H1 (cell line): ENCODE results near the gene TP53BP1. TPM values are rescaled to one million over a fixed set of nuclear protein-coding genes. Genes with fewer than 3 reads are reported as not detected.

ENCODE experiments used
- ATF2 ChIP-seq: IDR thresholded peaks from 2 replicates; pipeline ENCODE4 v1.6.1; 2012; ENCODE audit warnings: low read length, inconsistent platforms
- CTBP2 ChIP-seq: IDR thresholded peaks from 2 replicates; pipeline ENCODE4 v1.7.0; 2011; ENCODE audit warnings: borderline replicate concordance, mild to moderate bottlenecking, moderate library complexity, mixed read lengths, low read length; ENCODE audit not compliant: insufficient read depth, insufficient read length
- E2F6 ChIP-seq: IDR thresholded peaks from 2 replicates; pipeline ENCODE4 v1.6.1; 2012; ENCODE audit warnings: inconsistent platforms
- POLR2AphosphoS5 ChIP-seq: IDR thresholded peaks from 2 replicates; pipeline ENCODE4 v1.6.1; 2011; ENCODE audit warnings: low read depth, low read length
- RAD21 ChIP-seq, 2 experiments: IDR thresholded peaks in 1 of 2; conservative IDR thresholded peaks in 1 of 2; 2 replicates each; pipeline ENCODE4 v1.6.1; 2011; ENCODE audit warnings: low read depth in 2 of 2, low read length in 2 of 2, improper control_type of control experiment in 1 of 2, inconsistent platforms in 1 of 2, mild to moderate bottlenecking in 1 of 2, moderate library complexity in 1 of 2
- RBBP5 ChIP-seq: IDR thresholded peaks from 2 replicates; pipeline ENCODE4 v1.7.1; 2012; ENCODE audit warnings: low read depth, mild to moderate bottlenecking, inconsistent platforms, low read length, moderate library complexity, borderline replicate concordance
- SUZ12 ChIP-seq: fragments of 200-600 bp; sonication (generic); IDR thresholded peaks from 2 replicates; pipeline ENCODE4 v1.6.1; 2012; ENCODE audit warnings: mild to moderate bottlenecking, inconsistent platforms, low read length, moderate library complexity, mixed read lengths
- TBP ChIP-seq: IDR thresholded peaks from 2 replicates; pipeline ENCODE4 v1.6.1; 2011; ENCODE audit warnings: low read depth, low read length, improper control_type of control experiment
- polyA plus RNA-seq, 7 experiments: library from polyadenylated mRNA; depleted of rRNA in 3 of 7; stranded (reverse) in 5 of 7; unstranded in 2 of 7; fragments of >200 nt in 5 of 7; fragments of 200-250 nt in 2 of 7; gene quantifications; 1 replicate in 5 of 7; 2 replicates in 1 of 7; 4 replicates in 1 of 7; pipeline versions ENCODE4 v1.2.1 to v1.2.3, GENCODE V29; 2011 to 2013; ENCODE audit warnings: missing spikeins in 2 of 7, mixed read lengths in 2 of 7
- total RNA-seq: library from RNA; stranded (reverse); fragmentation: NEBNext Ultra II Directional; extraction: Animal tissue kit (Norgen Biotek cat#: 25700); gene quantifications from 2 replicates; pipeline ENCODE4 v1.2.1, GENCODE V29; 2021
- TF ChIP-seq, protein P1 (sequence below): fragments of 300-600 bp; sonication (generic); IDR thresholded peaks from 2 replicates; pipeline ENCODE4 v1.7.1; 2012; ENCODE audit warnings: low read length, moderate library complexity, mild to moderate bottlenecking, inconsistent platforms; ENCODE audit not compliant: insufficient replicate concordance

TP53BP1 gene
- total and polyA plus RNA-seq, 2 of the 8 experiments (the other 6 are each of a cell fraction or from before 2014, with no cell fraction given): 34.1 to 63.6 TPM

GRCh38 chr15:43521419-43521818 lies 28.5 kb upstream of the TP53BP1 start (continued):
- TF ChIP-seq, protein P1, sequence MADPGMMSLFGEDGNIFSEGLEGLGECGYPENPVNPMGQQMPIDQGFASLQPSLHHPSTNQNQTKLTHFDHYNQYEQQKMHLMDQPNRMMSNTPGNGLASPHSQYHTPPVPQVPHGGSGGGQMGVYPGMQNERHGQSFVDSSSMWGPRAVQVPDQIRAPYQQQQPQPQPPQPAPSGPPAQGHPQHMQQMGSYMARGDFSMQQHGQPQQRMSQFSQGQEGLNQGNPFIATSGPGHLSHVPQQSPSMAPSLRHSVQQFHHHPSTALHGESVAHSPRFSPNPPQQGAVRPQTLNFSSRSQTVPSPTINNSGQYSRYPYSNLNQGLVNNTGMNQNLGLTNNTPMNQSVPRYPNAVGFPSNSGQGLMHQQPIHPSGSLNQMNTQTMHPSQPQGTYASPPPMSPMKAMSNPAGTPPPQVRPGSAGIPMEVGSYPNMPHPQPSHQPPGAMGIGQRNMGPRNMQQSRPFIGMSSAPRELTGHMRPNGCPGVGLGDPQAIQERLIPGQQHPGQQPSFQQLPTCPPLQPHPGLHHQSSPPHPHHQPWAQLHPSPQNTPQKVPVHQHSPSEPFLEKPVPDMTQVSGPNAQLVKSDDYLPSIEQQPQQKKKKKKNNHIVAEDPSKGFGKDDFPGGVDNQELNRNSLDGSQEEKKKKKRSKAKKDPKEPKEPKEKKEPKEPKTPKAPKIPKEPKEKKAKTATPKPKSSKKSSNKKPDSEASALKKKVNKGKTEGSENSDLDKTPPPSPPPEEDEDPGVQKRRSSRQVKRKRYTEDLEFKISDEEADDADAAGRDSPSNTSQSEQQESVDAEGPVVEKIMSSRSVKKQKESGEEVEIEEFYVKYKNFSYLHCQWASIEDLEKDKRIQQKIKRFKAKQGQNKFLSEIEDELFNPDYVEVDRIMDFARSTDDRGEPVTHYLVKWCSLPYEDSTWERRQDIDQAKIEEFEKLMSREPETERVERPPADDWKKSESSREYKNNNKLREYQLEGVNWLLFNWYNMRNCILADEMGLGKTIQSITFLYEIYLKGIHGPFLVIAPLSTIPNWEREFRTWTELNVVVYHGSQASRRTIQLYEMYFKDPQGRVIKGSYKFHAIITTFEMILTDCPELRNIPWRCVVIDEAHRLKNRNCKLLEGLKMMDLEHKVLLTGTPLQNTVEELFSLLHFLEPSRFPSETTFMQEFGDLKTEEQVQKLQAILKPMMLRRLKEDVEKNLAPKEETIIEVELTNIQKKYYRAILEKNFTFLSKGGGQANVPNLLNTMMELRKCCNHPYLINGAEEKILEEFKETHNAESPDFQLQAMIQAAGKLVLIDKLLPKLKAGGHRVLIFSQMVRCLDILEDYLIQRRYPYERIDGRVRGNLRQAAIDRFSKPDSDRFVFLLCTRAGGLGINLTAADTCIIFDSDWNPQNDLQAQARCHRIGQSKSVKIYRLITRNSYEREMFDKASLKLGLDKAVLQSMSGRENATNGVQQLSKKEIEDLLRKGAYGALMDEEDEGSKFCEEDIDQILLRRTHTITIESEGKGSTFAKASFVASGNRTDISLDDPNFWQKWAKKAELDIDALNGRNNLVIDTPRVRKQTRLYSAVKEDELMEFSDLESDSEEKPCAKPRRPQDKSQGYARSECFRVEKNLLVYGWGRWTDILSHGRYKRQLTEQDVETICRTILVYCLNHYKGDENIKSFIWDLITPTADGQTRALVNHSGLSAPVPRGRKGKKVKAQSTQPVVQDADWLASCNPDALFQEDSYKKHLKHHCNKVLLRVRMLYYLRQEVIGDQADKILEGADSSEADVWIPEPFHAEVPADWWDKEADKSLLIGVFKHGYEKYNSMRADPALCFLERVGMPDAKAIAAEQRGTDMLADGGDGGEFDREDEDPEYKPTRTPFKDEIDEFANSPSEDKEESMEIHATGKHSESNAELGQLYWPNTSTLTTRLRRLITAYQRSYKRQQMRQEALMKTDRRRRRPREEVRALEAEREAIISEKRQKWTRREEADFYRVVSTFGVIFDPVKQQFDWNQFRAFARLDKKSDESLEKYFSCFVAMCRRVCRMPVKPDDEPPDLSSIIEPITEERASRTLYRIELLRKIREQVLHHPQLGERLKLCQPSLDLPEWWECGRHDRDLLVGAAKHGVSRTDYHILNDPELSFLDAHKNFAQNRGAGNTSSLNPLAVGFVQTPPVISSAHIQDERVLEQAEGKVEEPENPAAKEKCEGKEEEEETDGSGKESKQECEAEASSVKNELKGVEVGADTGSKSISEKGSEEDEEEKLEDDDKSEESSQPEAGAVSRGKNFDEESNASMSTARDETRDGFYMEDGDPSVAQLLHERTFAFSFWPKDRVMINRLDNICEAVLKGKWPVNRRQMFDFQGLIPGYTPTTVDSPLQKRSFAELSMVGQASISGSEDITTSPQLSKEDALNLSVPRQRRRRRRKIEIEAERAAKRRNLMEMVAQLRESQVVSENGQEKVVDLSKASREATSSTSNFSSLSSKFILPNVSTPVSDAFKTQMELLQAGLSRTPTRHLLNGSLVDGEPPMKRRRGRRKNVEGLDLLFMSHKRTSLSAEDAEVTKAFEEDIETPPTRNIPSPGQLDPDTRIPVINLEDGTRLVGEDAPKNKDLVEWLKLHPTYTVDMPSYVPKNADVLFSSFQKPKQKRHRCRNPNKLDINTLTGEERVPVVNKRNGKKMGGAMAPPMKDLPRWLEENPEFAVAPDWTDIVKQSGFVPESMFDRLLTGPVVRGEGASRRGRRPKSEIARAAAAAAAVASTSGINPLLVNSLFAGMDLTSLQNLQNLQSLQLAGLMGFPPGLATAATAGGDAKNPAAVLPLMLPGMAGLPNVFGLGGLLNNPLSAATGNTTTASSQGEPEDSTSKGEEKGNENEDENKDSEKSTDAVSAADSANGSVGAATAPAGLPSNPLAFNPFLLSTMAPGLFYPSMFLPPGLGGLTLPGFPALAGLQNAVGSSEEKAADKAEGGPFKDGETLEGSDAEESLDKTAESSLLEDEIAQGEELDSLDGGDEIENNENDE: no peak
- TF ChIP-seq CTBP2 (no peak), POLR2AphosphoS5 (no peak), E2F6 (no peak), ATF2 (no peak), TBP (no peak), SUZ12 (no peak), RBBP5 (no peak), RAD21 (IDR thresholded peaks at IDR 0.05 in 1 of 2, conservative IDR thresholded peaks at IDR 0.05 in 1 of 2; ENCODE audit: low read depth in 2 of 2, low read length in 2 of 2) (no peak)
